Measurements from ENCODE around the gene CASQ1.

CASQ1 gene

GRCh38 chr1:160227034-160227433, 36.7 kb downstream of the CASQ1 start:
- no peak for DNase-seq

GRCh38 chr1:160227561-160227960, 37.2 kb downstream of the CASQ1 start:
- DNase-seq, result no peak

GRCh38 chr1:160228431-160228830, 38.1 kb downstream of the CASQ1 start:
- DNase-seq, result no peak

- no peak for DNase-seq
These were observed 42.5 kb downstream of the CASQ1 start for GRCh38 chr1:160232911-160233310.

- DNase-seq, result no peak
These were observed 46.4 kb downstream of the CASQ1 start for GRCh38 chr1:160236806-160237205.

- DNase-seq, result no peak
These were observed 47.2 kb downstream of the CASQ1 start for GRCh38 chr1:160237558-160237957.

GRCh38 chr1:160238408-160238807, 48.0 kb downstream of the CASQ1 start:
- DNase-seq, result no peak

GRCh38 chr1:160239582-160240299, 49.4 kb downstream of the CASQ1 start:
- no peak for DNase-seq

- DNase-seq, result no peak
These were observed 53.4 kb downstream of the CASQ1 start for GRCh38 chr1:160243767-160244166.

- DNase-seq, result no peak
These were observed 53.8 kb downstream of the CASQ1 start for GRCh38 chr1:160244209-160244608.

GRCh38 chr1:160245434-160245833, 55.1 kb downstream of the CASQ1 start:
- DNase-seq, result no peak

- no peak for DNase-seq
These were observed 56.7 kb downstream of the CASQ1 start for GRCh38 chr1:160247053-160247452.

- no peak for DNase-seq
These were observed 60.6 kb downstream of the CASQ1 start for GRCh38 chr1:160251011-160251410.
